Gastroesophageal sphincter (tissue), 3 donors: ENCODE results near the gene STK25.

Source experiments
- CTCF ChIP-seq, 4 experiments: fragments of 200-600 bp in 2 of 4; fragments of 450-650 bp in 2 of 4; sonication (generic) in 1 of 4; IDR thresholded peaks; one replicate each; pipeline ENCODE4 v1.5.1; 2017 to 2019; ENCODE audit warnings: antibody characterized with exemption in 4 of 4, mild to moderate bottlenecking in 2 of 4, moderate library complexity in 2 of 4
- EP300 ChIP-seq: sonication (generic); formaldehyde crosslinking; IDR thresholded peaks from one replicate; pipeline ENCODE4 v1.6.1; 2017; ENCODE audit warnings: antibody characterized with exemption, mild to moderate bottlenecking
- POLR2A ChIP-seq, 2 donors: fragments of 450-650 bp; IDR thresholded peaks; one replicate each; pipeline ENCODE4 v1.6.1; 2017; ENCODE audit warnings: antibody characterized with exemption in 2 of 2, mild to moderate bottlenecking in 2 of 2, moderate library complexity in 1 of 2
- POLR2AphosphoS5 ChIP-seq: sonication (generic); formaldehyde crosslinking; IDR thresholded peaks from one replicate; pipeline ENCODE4 v1.6.1; 2017; ENCODE audit warnings: antibody characterized with exemption

DNA sequence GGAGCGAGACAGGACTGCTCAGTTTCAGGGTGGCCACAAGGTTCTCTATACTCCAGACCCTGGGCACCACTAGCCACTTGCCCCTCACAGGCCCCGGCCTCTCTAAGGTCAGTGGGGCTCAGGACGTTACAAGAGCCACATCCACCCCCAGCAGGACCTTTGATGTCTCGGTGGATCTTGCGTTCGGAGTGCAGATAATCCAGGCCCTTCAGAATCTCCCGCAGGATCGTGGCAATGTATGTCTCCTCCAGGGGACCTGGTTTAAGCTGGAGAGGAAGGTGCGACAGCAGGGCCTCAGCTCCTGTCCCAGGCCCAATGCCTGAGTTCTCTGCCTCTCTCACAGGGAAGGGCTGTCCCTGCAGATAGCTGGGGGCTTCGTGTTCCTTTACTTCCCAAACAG is 8.4 kb downstream of the STK25 start:
- no peak for TF ChIP-seq CTCF (IDR thresholded peaks at IDR 0.05)
- no peak for TF ChIP-seq POLR2A (IDR thresholded peaks at IDR 0.05)
- no peak for TF ChIP-seq EP300
- no peak for TF ChIP-seq POLR2AphosphoS5
